Ishikawa (cell line): ENCODE data around the gene BTBD9.

Source experiments
- CEBPB ChIP-seq: IDR thresholded peaks from 2 replicates; pipeline ENCODE4 v1.6.1; 2012
- CREB1 ChIP-seq: IDR thresholded peaks from 2 replicates; pipeline ENCODE4 v1.6.1; 2012; ENCODE audit warnings: low read depth
- EGR1 ChIP-seq: IDR thresholded peaks from 2 replicates; pipeline ENCODE4 v1.6.1; 2012
- EP300 ChIP-seq: IDR thresholded peaks from 2 replicates; pipeline ENCODE4 v1.6.1; 2012; ENCODE audit warnings: borderline replicate concordance
- FOXM1 ChIP-seq: IDR thresholded peaks from 2 replicates; pipeline ENCODE4 v1.6.1; 2012; ENCODE audit warnings: low read depth, borderline replicate concordance
- NFIC ChIP-seq: IDR thresholded peaks from 2 replicates; pipeline ENCODE4 v1.6.1; 2012
- RAD21 ChIP-seq: IDR thresholded peaks from 2 replicates; pipeline ENCODE4 v1.6.1; 2012; ENCODE audit warnings: low read depth
- TAF1 ChIP-seq: IDR thresholded peaks from 2 replicates; pipeline ENCODE4 v1.6.1; 2012; ENCODE audit warnings: low read depth, mild to moderate bottlenecking
- TCF12 ChIP-seq: IDR thresholded peaks from 2 replicates; pipeline ENCODE4 v1.6.1; 2012; ENCODE audit warnings: low read depth
- TEAD4 ChIP-seq: IDR thresholded peaks from 2 replicates; pipeline ENCODE4 v1.6.1; 2012
- YY1 ChIP-seq: IDR thresholded peaks from 2 replicates; pipeline ENCODE4 v1.6.1; 2012; ENCODE audit warnings: low read depth
- ZBTB7A ChIP-seq: IDR thresholded peaks from 2 replicates; pipeline ENCODE4 v1.6.1; 2012; ENCODE audit warnings: low read depth
- TF ChIP-seq, protein P1 (sequence below): IDR thresholded peaks from 2 replicates; pipeline ENCODE4 v1.6.1; 2012
- TF ChIP-seq, protein P2 (sequence below): IDR thresholded peaks from 2 replicates; pipeline ENCODE4 v1.6.1; 2012
- TF ChIP-seq, protein P3 (sequence below): IDR thresholded peaks from 2 replicates; pipeline ENCODE4 v1.6.1; 2012; ENCODE audit warnings: low read depth, mild to moderate bottlenecking

BTBD9 gene

DNA sequence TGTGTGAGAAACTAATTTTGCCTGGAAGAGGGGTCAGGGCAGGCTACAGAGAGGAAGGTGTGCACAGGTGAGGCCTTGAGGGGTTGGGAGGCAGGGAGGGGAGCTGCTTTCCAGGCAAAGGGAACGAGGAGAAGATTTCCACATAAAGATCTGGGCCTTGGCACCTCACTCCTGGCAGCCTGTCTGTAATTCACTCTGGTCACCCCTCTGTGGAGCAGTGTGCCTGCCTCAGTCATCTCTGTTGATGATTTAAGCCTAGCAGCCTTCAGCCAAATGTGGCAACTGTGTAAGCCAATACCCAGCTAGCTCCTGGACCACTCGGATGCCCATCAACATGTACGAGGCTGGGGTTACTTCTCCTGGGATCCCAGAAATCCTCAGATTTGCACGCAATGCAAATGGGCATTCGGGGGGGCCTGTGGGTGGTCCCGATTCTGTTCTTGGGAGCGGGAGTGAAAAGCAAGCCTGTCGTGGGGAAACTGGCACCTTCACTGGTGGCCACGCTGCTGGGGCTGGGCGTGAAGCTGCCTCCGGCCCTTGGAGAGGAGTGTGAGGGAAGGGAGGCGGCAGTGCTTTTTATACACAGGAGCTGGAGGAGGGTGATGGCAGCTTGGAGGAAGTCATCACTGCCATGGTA lies 459.8 kb downstream of the BTBD9 start:
- TF ChIP-seq CREB1, result no peak
- TF ChIP-seq EGR1, result no peak
- no peak for TF ChIP-seq EP300
- TF ChIP-seq, protein P1, sequence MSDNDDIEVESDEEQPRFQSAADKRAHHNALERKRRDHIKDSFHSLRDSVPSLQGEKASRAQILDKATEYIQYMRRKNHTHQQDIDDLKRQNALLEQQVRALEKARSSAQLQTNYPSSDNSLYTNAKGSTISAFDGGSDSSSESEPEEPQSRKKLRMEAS, result no peak
- no peak for TF ChIP-seq NFIC
- TF ChIP-seq TEAD4, result no peak
- no peak for TF ChIP-seq ZBTB7A
- TF ChIP-seq YY1, result no peak
- TF ChIP-seq TAF1, result no peak
- no peak for TF ChIP-seq RAD21
- no peak for TF ChIP-seq TCF12
- TF ChIP-seq FOXM1, result no peak
- no peak for TF ChIP-seq CEBPB
- TF ChIP-seq, protein P2, sequence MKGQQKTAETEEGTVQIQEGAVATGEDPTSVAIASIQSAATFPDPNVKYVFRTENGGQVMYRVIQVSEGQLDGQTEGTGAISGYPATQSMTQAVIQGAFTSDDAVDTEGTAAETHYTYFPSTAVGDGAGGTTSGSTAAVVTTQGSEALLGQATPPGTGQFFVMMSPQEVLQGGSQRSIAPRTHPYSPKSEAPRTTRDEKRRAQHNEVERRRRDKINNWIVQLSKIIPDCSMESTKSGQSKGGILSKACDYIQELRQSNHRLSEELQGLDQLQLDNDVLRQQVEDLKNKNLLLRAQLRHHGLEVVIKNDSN, result no peak
- TF ChIP-seq, protein P3, sequence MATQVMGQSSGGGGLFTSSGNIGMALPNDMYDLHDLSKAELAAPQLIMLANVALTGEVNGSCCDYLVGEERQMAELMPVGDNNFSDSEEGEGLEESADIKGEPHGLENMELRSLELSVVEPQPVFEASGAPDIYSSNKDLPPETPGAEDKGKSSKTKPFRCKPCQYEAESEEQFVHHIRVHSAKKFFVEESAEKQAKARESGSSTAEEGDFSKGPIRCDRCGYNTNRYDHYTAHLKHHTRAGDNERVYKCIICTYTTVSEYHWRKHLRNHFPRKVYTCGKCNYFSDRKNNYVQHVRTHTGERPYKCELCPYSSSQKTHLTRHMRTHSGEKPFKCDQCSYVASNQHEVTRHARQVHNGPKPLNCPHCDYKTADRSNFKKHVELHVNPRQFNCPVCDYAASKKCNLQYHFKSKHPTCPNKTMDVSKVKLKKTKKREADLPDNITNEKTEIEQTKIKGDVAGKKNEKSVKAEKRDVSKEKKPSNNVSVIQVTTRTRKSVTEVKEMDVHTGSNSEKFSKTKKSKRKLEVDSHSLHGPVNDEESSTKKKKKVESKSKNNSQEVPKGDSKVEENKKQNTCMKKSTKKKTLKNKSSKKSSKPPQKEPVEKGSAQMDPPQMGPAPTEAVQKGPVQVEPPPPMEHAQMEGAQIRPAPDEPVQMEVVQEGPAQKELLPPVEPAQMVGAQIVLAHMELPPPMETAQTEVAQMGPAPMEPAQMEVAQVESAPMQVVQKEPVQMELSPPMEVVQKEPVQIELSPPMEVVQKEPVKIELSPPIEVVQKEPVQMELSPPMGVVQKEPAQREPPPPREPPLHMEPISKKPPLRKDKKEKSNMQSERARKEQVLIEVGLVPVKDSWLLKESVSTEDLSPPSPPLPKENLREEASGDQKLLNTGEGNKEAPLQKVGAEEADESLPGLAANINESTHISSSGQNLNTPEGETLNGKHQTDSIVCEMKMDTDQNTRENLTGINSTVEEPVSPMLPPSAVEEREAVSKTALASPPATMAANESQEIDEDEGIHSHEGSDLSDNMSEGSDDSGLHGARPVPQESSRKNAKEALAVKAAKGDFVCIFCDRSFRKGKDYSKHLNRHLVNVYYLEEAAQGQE, result no peak

DNA sequence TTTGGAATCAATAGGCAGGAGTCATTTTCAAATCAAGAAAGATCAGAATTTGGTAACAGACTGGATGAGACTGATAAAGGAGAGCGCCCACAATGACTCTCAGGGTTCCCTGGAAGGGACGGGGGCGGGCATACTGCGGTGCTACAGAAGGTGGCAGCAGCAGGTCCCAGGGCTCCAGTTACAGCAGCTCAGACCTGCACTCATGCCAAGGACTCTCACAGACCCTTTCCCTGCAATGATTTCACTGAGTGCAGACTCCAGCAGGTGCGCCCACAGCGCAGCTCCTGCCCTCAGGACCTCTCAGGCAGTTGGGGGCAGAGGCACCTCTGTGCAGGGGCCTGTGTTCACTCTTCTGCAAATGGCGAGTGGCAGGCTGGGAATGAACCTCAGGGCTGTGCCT lies 460.4 kb downstream of the BTBD9 start:
- TF ChIP-seq YY1 (no peak), EGR1 (no peak), FOXM1 (no peak), CREB1 (no peak), TAF1 (no peak), ZBTB7A (no peak), NFIC (no peak), CEBPB (no peak), TEAD4 (no peak)

DNA sequence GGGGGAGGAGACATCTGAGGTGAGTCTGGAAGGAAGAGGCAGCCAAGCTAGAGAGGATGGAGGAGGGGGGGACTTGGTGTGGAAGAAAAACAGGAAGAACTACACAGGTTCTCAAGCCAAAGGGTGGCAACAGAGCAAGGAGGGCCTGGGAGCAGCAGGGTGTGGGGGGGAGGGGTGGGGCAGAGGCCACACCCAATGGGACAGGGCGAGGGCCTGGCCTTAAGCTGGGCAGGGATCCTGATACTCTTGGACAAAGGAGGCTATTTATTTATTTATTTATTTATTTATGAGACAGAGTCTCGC lies 461.2 kb downstream of the BTBD9 start:
- TF ChIP-seq, protein P3, result no peak
- TF ChIP-seq FOXM1 (no peak), RAD21 (no peak), YY1 (no peak), TAF1 (no peak), CREB1 (no peak), EGR1 (no peak), ZBTB7A (no peak), EP300 (no peak)

DNA sequence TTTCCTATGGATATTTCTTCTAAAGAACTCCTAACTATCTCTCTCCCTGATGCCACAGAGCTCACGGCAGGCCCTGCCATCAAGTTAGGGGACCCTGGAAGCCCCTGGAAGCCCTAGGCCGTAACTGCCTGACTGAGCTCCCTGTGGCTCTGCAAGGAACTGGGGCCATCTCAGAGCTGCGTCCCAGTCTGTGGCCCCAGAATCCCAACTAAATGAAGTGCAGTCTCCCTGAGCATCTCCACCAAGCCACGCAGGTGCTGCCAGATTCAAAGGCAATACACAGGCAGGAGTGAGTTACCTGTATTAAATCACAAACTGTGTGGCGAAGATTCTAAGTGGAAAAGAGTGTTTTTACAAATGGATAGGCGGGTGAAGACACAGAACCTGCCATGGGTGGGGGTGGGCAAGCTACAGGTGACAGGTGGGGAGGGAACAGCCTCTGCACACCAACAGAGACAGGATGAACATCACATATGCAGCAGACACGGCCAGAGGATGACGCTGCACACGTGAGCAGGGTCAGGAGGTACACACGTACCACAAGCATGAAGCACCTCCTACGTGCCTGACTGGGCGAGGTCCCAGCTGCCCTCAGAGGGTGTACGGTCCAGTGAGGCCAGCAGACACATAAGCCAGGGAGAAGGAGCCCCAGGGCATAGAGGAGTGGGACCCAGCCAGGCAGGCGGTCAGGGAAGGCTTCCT lies 461.7 kb downstream of the BTBD9 start:
- TF ChIP-seq ZBTB7A (no peak), EP300 (no peak), RAD21 (no peak), TCF12 (no peak), CEBPB (no peak), CREB1 (no peak), FOXM1 (no peak), TEAD4 (no peak)
- TF ChIP-seq, protein P2, result no peak

DNA sequence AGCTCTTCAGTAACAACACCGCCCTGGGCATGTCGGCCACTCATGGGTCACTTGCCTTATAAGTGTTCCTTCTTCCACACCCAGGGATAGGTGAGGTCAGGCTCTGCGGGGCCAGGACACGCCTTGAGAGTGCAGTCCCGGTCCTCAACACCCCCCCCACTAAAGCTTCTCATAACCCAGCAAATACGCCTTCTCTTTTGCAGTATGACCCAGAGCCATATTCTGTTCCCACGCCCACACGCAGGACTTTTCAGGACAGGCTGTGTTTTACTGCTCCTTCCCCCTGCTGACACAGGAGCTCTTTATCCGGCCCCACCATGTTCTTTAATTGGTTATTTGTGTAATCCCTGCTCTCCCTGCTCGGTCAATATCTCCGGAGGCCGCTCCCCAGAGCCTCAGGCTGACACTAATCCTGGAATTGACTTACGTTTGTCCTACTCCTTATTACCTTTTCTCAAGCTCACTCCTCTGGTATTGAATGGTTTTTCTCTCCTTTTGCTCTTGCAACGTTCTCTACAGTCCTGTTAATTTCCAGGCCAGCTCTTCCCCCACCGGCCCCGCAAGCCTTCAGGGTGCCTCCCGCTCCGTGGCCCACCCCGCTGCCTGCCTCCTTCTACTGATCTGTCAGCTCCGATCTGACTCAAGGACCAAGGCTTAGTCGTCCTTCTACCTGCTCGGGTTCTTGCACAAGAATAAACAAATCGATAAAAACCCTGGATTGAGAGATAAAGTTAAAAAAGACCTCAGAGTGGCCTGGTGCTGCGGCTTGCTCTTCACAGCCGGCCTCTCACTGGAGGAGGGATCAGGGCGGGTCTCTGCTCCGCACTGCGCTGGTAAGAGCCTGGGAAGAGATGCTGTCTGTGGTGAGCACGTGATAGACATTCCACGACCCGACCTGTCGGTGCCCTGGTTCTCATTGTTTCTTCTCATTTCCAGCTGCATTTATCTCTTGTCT lies 462.7 kb downstream of the BTBD9 start:
- no peak for TF ChIP-seq NFIC
- TF ChIP-seq FOXM1, result no peak
- TF ChIP-seq TAF1, result no peak
- no peak for TF ChIP-seq TEAD4
- no peak for TF ChIP-seq YY1
- TF ChIP-seq RAD21, result no peak
- no peak for TF ChIP-seq EGR1
- TF ChIP-seq ZBTB7A, result no peak
- no peak for TF ChIP-seq CEBPB
- TF ChIP-seq TCF12, result no peak
- TF ChIP-seq CREB1, result no peak
- no peak for TF ChIP-seq EP300
- TF ChIP-seq, protein P1, result no peak
- TF ChIP-seq, protein P2, result no peak
- TF ChIP-seq, protein P3, result no peak
